Large intestine (tissue), 3 donors: ENCODE results near the gene CEND1. TPM values are rescaled to one million over a fixed set of nuclear protein-coding genes. Genes with fewer than 3 reads are reported as not detected.

Source experiments
- DNase-seq, 2 donors: peaks; one replicate each; pipeline versions ENCODE4 v3.0.0 to v3.0.0-alpha.2; 2013
- H3K27ac ChIP-seq: one replicate; pipeline ENCODE4 v1.5.1; 2013; ENCODE audit warnings: low read length
- H3K27me3 ChIP-seq: 2 replicates; pipeline ENCODE4 v1.6.1; 2013; ENCODE audit warnings: low read length; ENCODE audit not compliant: control insufficient read depth, insufficient read depth
- H3K36me3 ChIP-seq: 2 replicates; pipeline ENCODE4 v1.6.1; 2013; ENCODE audit warnings: low read length; ENCODE audit not compliant: control insufficient read depth, insufficient read depth
- H3K4me1 ChIP-seq: one replicate; pipeline ENCODE4 v1.6.1; 2013; ENCODE audit warnings: low read length; ENCODE audit not compliant: control insufficient read depth, insufficient read depth
- H3K4me3 ChIP-seq: one replicate; pipeline ENCODE4 v1.5.1; 2013; ENCODE audit warnings: low read length
- H3K9me3 ChIP-seq: one replicate; pipeline ENCODE4 v1.6.1; 2013; ENCODE audit warnings: mild to moderate bottlenecking, low read depth, low read length, moderate library complexity; ENCODE audit not compliant: control insufficient read depth
- WGBS: methylation state at CpG from one replicate; pipeline ENCODE4 v1.1.5; 2013; ENCODE audit warnings: low lambda C conversion rate; ENCODE audit not compliant: insufficient coverage; 5-methylcytosine and 5-hydroxymethylcytosine counted together
- polyA plus RNA-seq: library from polyadenylated mRNA; unstranded; fragments of 120-200 nt; gene quantifications from one replicate; pipeline ENCODE4 v1.2.1, GENCODE V29; 2013

Gene CEND1
- polyA plus RNA-seq, 1 donor: 2.0 TPM

DNA sequence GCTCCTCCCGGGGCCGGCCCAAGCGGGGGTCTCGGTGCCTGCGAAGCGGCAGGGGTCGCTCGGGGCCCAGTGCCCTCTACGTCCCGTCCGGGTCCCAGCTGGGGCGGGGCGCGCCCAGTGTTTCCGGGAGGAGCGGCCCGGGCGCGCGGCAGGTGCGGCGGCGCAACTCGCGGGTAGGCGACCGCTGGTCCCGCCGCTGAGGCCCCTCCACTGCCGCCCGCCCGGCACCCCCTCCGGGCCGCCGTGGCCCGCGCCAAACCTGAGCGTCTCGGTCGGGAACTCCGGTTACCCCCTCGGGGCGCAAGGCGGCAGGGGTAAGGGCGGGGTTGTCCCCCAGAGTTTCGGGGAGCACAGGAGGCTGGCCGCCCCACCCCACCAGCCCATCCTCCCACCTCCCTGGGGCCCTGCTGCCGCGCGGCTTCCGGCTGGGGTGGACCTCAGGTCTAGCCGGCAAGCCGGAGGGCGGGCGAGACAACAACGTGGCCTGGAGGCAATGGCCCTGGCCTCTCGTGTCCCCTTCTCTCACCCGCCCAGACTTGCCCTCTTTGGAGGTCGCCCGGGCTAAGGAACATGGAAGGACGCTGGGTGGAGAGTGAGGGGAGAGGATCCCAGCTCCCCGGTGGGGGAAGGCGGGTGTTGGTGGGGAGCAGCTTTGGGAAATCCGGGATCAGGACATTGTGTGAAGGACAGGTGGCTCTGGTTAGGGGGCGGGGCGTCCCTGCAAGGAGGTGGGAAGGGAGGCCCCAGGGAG is 37.4 kb upstream of the CEND1 start:
- Histone ChIP-seq H3K4me3 (peak overlapping the region; percentile 57), H3K36me3 (peaks cover 23% of the 10 kb centered on the region), H3K9me3 (no peaks in the 10 kb centered on the region), H3K27ac (peak overlapping the region; percentile 98), H3K4me1 (peaks cover 66% of the 10 kb centered on the region), H3K27me3 (peaks cover 54% of the 10 kb centered on the region)
- no CpG with 5 or more reads among the region's 66 CpGs for WGBS
- DNase-seq: peak in 1 of 2 donors; percentile 87

DNA sequence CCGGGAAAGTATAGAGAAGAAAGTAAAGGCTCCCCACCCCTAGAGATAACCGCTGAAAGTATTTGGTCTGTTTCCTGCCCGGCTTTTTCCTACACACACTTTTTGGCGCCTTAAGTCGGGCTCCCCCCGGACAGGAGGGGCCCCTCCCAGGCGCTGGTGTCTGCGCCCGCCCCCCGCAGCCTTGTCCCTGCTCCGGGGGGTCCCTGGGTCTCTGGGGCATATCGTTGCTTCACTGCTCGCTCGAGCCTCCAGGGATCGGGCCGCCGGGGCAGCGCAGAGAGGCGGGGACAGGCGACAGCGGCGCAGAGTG is 36.9 kb upstream of the CEND1 start:
- no peak for DNase-seq
- H3K36me3 ChIP-seq: peaks cover 29% of the 10 kb centered on the region
- H3K9me3 ChIP-seq: no peaks in the 10 kb centered on the region
- peaks cover 49% of the 10 kb centered on the region for H3K27me3 ChIP-seq
- WGBS: 0% methylated on average over 1 of the region's 22 CpGs
- H3K4me3 ChIP-seq: peak overlapping the region; percentile 57
- H3K27ac ChIP-seq: peak overlapping the region; percentile 98
- H3K4me1 ChIP-seq: peaks cover 65% of the 10 kb centered on the region

GRCh38 chr11:826227-826621 is 36.3 kb upstream of the CEND1 start:
- peak in 1 of 2 donors; percentile 59 for DNase-seq

DNA sequence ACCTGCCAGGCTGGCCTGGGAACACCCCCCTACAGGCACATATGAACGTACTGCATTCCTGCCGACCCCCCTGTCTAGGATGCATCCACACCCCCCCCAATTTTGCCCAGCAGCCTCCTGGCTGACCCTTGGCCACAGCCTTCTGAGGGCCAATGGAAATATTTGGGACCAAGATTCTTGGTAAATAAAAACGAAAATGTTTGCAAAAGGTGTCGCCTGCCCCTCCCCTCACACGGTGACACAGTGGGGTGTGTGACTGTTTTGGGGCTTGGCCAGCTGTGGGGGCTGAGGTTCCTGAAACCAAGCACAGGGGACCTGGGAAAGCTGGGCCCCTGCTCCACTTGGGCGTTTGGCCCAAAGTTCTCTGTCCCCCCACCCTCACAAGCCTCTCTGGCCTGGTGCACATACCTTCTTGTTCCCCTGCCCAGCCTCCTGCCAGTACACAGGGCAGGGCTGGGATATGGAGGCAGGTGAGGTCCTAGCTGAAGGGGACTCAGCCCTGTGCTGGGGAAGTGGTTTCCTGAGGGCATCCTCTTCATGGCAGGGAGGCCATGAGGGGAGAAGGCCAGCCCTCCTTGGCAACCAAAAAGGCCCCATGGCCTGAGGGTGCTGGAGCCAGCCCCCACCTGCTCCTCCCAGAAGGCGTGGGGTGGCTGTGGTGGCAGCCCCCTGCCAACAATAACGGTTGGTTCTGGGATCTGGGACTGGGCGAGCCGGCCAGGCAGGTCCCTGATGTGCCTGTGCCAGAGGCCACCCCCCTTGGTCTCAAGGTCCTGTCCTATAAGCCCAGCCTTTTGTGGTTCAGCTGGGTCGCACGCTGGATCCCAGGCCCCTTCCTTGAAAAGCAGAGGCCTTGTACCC is 35.7 kb upstream of the CEND1 start:
- Histone ChIP-seq H3K9me3 (no peaks in the 10 kb centered on the region), H3K27me3 (peaks cover 37% of the 10 kb centered on the region), H3K4me3 (no peak overlapping the region), H3K4me1 (peaks cover 66% of the 10 kb centered on the region), H3K36me3 (peaks cover 35% of the 10 kb centered on the region), H3K27ac (peak overlapping the region; percentile 98)
- peak in 1 of 2 donors; percentile 56 for DNase-seq
- WGBS: no CpG with 5 or more reads among the region's 12 CpGs

More at GRCh38 chr11:826227-826621, 36.3 kb upstream of the CEND1 start:
- H3K27me3 ChIP-seq: peaks cover 44% of the 10 kb centered on the region
- peak overlapping the region; percentile 57 for H3K4me3 ChIP-seq
- H3K9me3 ChIP-seq: no peaks in the 10 kb centered on the region
- WGBS: no CpG with 5 or more reads among the region's 9 CpGs
- H3K36me3 ChIP-seq: peaks cover 34% of the 10 kb centered on the region
- peak overlapping the region; percentile 98 for H3K27ac ChIP-seq
- H3K4me1 ChIP-seq: peaks cover 65% of the 10 kb centered on the region

GRCh38 chr11:824942-825341 is 35.1 kb upstream of the CEND1 start:
- Histone ChIP-seq H3K4me1 (peaks cover 62% of the 10 kb centered on the region), H3K4me3 (no peak overlapping the region), H3K27me3 (peaks cover 31% of the 10 kb centered on the region), H3K36me3 (peaks cover 35% of the 10 kb centered on the region), H3K27ac (peak overlapping the region; percentile 98), H3K9me3 (no peaks in the 10 kb centered on the region)
- WGBS: no CpG with 5 or more reads among the region's 11 CpGs
- no peak for DNase-seq

DNA sequence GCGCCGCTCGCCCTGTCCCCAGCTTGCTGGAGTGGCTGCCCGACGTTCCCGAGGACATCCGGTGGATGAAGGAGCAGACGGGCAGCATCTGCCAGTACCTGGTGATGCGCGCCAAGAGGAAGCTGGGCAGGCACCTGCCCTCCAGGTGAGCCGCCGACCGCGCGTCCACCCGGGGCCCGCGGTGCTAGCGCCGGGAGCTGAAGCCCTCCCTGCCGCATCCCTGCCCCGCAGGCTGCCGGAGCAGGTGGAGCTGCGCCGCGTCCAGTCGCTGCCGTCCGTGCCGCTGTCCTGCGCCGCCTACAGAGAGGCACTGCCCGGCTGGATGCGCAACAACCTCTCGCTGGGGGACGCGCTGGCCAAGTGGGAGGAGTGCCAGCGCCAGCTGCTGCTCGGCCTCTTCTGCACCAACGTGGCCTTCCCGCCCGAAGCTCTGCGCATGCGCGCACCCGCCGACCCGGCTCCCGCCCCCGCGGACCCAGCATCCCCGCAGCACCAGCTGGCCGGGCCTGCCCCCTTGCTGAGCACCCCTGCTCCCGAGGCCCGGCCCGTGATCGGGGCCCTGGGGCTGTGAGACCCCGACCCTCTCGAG is 34.5 kb upstream of the CEND1 start:
- Histone ChIP-seq H3K9me3 (no peaks in the 10 kb centered on the region), H3K27ac (no peak overlapping the region), H3K4me3 (no peak overlapping the region), H3K4me1 (peaks cover 57% of the 10 kb centered on the region), H3K27me3 (peaks cover 25% of the 10 kb centered on the region), H3K36me3 (peaks cover 35% of the 10 kb centered on the region)
- DNase-seq: no peak
- WGBS: no CpG with 5 or more reads among the region's 59 CpGs

DNA sequence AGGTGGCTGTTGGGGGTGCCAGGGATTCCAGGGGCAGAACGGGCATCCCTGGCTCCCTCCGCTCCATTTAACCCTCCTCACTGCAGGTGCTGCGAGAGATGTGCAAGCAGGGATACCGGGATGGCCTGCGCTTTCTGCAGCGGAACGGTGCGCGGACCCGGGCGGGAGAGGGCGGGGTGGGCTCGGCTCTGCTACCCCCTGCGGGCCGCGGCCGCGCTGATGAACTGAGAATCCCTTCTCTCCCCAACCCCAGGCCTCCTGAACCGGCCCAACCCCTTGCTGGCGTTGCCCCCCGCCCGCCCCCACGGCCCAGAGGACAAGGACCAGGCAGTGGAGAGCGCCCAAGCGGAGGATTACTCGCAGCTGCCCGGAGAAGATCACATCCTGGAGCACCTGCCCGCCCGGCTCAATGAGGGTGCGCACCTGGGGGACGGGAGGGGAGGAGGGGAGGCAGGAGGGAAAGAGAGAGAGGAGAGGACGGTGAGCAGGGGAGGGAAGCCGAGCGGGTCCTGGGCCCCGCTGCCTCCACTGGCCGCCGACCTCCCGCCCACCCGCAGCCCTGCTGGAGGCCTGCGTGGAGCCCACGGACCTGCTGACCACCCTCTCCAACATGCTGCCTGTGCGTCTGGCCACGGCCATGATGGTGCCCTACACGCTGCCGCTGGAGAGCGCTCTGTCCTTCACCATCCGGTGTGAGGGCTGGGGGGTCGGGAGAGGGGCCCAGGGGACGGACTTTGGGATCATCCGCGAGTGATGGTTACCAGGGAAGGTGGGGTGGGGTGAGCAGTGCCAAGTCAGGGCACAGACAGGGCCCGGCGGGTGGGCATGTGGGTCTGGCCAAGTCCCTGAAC is 33.8 kb upstream of the CEND1 start:
- H3K27ac ChIP-seq: no peak overlapping the region
- no peak overlapping the region for H3K4me3 ChIP-seq
- H3K4me1 ChIP-seq: peaks cover 54% of the 10 kb centered on the region
- no CpG with 5 or more reads among the region's 53 CpGs for WGBS
- no peaks in the 10 kb centered on the region for H3K9me3 ChIP-seq
- H3K27me3 ChIP-seq: peaks cover 18% of the 10 kb centered on the region
- no peak for DNase-seq
- peaks cover 35% of the 10 kb centered on the region for H3K36me3 ChIP-seq

DNA sequence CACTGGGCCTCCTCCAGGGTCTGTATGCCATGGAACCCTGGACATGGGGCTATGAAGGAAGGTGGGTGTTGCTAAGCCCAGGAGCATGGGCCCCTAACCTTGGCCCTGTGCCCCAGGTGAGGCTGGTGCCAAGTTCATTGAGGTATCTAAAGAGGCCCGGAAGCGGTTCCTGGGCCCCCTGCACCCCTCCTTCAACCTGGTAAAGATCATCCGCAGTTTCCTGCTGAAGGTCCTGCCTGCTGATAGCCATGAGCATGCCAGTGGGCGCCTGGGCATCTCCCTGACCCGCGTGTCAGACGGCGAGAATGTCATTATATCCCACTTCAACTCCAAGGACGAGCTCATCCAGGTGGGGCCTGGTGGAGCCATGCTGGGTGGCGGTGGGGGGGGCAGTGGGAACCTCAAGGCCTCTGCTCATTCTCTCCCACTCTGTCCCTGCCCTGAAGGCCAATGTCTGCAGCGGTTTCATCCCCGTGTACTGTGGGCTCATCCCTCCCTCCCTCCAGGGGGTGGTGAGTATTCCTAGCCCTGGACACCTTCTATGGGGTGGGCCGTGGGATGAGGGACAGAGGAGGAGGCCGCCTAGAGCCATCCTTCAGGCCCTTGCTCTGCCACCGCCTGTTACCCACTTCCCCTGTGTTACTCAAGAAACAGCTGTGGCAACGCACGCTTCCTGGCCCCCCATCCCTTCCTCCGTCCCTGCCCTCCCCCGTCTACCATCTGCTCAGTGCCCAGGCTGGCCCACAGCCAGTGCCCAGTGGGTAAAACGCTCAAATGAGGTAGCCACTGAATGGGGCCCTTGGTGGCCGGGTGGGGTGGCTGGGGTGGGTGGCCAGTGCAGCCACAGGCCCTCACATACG is 31.9 kb upstream of the CEND1 start:
- Histone ChIP-seq H3K27me3 (peaks cover 8% of the 10 kb centered on the region), H3K36me3 (peaks cover 35% of the 10 kb centered on the region), H3K27ac (peak overlapping the region; percentile 83), H3K4me1 (peaks cover 47% of the 10 kb centered on the region), H3K9me3 (no peaks in the 10 kb centered on the region), H3K4me3 (peak overlapping the region; percentile 96)
- no peak for DNase-seq
- no CpG with 5 or more reads among the region's 22 CpGs for WGBS

- Histone ChIP-seq H3K27me3 (peaks cover 4% of the 10 kb centered on the region), H3K4me3 (peak overlapping the region; percentile 96), H3K9me3 (no peaks in the 10 kb centered on the region), H3K27ac (peak overlapping the region; percentile 83), H3K4me1 (peaks cover 41% of the 10 kb centered on the region), H3K36me3 (peaks cover 35% of the 10 kb centered on the region)
- WGBS: no CpG with 5 or more reads among the region's 11 CpGs
- DNase-seq: peak in 1 of 2 donors; percentile 79
Observed at GRCh38 chr11:820655-821511, 31.0 kb upstream of the CEND1 start.
